GM19025 (cell line): ENCODE results near the gene NEDD8.
"Not testable (repeated sequence)": the region's sequence is repeated elsewhere in the genome, so short reads cannot be mapped to it uniquely, and the experiment has no call there.

ENCODE experiments used
- ATAC-seq: cut with Tn5 transposase; IDR thresholded peaks from one replicate; pipeline ENCODE4 v1.9.1; 2021; ENCODE audit warnings: mild to moderate bottlenecking, low read depth, moderate library complexity; ENCODE audit not compliant: unreplicated experiment

Gene NEDD8

DNA sequence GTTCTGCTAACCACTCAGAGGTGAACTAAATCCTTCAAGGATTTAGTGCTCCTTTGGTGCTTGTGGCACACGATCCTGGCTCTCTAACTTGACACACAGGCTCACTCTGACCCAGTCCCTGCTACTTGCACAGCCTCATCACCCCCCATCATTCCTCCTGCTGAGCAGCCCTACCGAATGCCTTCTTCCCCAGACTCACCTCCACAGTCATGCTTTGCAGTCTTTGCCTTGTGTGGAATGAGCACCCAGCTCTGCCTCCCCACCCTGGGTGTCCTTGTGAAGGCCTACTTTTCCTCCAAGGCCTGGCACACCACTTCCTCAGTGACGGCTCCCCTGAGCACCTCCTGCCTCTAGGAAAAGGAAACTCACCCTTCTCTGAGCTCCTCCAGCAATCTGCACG is 18.2 kb upstream of the NEDD8 start:
- no peak for ATAC-seq

GRCh38 chr14:24249230-24250021 is 17.3 kb upstream of the NEDD8 start:
- no peak for ATAC-seq

DNA sequence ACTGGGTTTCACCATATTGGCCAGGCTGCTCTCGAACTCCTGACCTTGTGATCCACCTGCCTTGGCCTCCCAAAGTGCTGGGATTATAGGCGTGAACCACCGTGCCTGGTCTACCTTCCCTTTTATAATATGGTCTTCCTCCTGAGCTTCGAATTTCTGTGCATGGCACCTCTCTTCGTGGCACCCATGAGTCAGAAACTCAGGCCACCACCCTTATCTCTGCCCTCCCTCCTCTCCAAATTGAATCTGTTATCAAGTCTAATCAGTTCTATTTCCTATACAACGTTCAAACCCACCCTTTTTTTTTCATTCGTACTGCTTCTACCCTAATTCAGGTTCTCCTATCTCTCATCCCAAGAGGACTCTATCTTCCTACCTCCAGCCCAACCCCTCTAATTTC is 15.3 kb upstream of the NEDD8 start:
- ATAC-seq, result no peak

GRCh38 chr14:24246765-24247212 is 14.6 kb upstream of the NEDD8 start:
- no peak for ATAC-seq

GRCh38 chr14:24245350-24245749 is 13.2 kb upstream of the NEDD8 start:
- ATAC-seq, result not testable (repeated sequence)

- ATAC-seq, result no peak
These were observed 11.2 kb upstream of the NEDD8 start for GRCh38 chr14:24243336-24243836.

DNA sequence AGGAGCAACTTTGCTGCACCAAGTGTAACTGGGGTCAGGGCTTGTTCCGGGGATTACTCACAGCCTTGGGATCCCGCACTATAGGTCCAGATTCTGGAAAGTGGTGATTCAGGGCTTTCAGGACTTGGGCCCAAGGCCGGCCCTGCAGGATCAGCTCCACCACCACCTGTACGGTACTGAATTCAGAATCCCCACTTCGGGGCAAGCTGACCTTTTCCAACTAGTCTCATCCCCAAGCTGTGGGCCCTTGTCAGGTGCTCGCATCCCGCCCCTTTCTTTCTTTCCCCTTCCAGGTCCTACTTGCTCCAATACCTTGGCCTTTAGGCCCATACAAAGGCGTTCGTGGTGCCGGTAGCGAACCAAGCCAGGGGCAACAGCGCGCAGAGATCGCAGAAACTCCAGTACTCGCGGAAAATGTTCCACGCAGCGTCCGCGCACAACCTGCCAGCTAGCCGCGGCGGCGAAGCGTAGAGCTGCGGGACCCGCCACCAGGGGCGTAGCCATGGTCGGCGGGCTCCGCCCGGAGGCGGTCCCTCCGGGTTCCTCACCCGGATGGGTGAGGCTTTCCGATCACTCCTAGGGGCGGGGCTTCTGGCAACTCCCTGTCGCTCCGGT is 9.8 kb upstream of the NEDD8 start:
- ATAC-seq, result peak; percentile 76

DNA sequence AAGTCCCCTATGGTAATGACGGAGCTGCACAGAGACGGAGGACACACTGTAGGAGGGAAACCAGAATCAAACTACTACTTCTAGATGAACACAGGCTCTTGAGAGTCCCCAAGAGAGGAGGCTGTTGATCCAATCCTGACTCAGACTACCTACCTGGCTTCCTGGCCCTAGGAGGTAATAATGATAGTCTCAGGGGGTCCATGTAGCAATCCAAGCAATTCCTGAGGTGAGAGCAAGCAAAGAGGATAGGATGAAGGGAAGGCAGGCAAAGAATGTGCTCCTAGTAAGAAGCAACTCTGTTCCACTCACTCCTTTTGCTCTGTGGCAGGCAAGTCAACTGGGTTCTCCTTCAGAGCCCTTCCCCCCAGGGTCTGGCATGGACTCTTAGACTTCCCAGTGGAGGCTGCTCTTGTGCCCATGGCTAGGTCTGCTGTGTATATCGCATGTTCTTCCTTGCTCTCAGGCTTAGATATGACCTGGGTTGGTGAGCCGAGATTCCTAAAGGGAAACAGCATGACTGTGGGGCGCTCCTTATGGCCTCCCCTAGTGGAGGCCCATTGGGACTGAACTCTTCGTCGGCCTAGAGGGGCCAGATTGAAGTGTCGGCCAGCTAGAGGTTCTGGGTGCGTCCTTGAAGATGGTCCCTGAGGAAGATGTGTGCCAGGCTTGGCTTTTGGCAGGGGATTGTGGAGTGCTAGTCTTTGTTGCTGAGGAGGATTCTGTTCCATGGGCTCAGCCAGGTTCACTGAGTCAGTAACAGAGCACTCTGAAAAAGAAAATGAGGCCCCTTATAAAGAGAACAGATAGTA is 8.1 kb upstream of the NEDD8 start:
- ATAC-seq, result no peak

DNA sequence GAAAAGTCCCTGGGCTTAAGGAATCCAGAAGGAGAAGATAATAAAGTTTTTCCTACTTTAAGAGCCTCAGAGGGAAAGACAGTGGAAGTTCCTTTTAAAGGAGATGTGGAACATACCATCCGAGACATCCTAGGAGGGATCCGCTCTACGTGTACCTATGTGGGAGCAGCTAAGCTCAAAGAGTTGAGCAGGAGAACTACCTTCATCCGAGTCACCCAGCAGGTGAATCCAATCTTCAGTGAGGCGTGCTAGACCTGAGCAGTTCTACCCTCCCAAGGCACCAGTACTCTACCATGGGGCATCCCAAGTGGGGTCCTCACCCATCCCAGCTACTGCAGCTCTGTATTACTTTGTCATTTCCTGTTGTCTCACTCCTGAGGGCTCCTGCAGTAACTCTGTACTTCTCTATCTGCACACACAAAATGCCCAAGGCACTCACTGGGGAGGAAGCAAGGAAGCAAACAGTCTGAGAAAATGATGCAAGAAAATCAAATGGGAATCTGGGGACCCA is 6.4 kb upstream of the NEDD8 start:
- no peak for ATAC-seq

DNA sequence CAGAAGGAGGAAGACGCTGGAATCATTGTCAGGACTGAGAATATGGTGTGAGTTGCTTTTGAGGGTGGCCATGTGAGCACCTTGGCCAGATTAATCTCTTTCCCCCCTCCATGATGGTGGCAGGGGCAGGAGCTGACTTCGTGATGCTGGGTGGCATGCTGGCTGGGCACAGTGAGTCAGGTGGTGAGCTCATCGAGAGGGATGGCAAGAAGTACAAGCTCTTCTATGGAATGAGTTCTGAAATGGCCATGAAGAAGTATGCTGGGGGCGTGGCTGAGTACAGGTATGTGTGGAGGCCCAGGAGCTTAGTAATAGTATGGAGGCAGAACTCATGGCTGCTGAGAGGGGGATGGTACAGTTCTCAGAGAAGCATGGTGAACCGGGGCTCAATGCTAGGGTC is 6.0 kb upstream of the NEDD8 start:
- ATAC-seq, result no peak

- no peak for ATAC-seq
These were observed 5.3 kb upstream of the NEDD8 start for GRCh38 chr14:24237463-24237955.

DNA sequence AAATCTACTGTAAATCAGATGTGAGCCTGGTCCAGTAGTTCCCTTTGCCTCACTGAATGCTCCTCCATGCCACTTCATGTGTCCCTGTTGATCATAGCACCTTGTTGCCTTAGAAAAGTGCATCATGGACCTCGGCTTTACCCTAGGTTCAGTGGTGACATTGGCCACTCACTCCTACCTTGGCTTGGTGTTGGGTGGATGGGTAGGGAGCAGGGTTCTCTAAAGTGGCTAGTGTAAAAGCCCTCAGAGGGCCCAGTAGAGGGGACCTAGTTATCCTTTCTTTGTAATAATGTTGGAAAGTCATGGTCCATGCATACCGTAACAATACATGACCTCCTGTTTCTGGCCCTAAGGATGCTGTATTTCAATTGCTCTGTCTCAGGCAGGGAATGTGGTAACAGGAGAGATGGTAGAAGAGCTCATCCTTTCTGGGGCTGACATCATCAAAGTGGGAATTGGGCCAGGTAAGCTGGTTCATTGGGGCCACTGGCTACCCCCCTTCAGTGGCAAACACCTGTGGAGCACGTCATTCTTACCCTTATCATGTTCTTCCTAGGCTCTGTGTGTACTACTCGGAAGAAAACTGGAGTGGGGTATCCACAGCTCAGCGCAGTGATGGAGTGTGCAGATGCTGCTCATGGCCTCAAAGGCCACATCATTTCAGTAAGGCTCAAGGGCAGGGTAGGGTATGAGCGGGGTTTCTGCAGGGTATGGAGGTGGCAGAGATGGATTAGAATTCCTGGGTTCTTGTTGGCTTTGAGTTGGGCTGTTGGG is 4.7 kb upstream of the NEDD8 start:
- no peak for ATAC-seq

- no peak for ATAC-seq
These were observed 3.9 kb upstream of the NEDD8 start for GRCh38 chr14:24235804-24236688.

GRCh38 chr14:24234095-24235005 is 2.2 kb upstream of the NEDD8 start:
- no peak for ATAC-seq

DNA sequence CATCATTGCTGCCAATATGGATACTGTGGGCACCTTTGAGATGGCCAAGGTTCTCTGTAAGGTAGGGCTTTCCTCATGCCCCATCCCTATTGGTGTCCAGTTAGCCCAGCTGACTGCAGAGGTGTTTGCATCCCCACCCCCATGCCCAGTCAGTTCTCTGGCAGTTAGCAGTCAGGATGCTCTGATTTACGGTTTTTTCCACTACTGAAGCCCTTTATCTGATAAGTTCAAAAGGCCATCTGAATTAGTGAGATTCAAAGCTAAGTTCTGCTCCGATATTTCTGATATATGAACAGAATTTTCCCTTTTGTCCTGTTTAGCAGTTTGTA is 1.3 kb upstream of the NEDD8 start:
- ATAC-seq, result no peak

DNA sequence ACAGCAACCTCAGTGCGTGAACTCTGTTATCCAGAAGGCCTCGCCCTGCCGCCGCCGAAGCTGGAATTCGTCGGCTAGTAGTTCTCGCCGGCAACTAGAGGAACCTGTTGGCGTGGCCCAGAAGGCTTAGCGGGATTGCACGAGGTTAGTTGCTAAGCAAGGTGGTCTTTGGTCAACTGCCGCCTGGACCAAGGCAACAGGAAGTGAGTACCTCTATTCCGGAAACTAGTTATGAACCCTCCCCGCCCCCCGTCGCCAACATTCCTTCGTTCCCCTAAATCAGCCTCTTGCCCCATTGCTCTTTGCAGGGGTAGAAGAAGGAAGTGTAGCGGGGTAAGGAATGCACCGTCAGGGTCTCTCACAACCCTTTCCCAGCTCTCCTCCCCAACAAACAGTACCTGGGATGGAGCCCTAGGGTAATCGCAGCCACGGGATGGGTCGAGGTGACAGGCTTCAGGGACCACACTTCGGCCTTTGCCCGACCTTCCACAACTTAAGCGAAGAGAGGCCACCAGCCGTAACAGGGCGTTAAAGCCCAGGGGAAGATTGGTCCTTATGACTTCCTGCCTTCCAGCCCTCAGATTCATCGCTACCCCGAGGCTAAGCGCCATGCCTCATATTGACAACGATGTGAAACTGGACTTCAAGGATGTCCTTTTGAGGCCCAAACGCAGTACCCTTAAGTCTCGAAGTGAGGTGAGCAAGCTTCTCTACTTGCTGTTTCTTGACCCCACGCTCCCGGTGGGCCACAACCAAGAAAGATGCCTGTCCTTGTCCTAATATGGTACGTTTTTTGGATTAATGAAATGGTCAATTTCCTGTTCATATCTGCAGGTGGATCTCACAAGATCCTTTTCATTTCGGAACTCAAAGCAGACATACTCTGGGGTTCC is 724 bp upstream of the NEDD8 start, which contains the start of gene GMPR2:
GMPR2 (plus strand) TSS at position 285 of the 893 bp plus-strand sequence; CDS start at position 610, 325 bp downstream.
- ATAC-seq, result peak; percentile 52
